ENCODE data around the gene NCOA4. TPM values are rescaled to one million over a fixed set of nuclear protein-coding genes. Genes with fewer than 3 reads are reported as not detected.
"Not testable (repeated sequence)": the region's sequence is repeated elsewhere in the genome, so short reads cannot be mapped to it uniquely, and the experiment has no call there.

NCOA4 gene
- total RNA-seq, 1 donor from 2014 or later = 151 TPM

GRCh38 chr10:46052057-46052790 lies 21.8 kb upstream of the NCOA4 start:
- no peak for DNase-seq (ENCODE audit: low spot score)

GRCh38 chr10:46050941-46051623 lies 20.7 kb upstream of the NCOA4 start:
- DNase-seq (ENCODE audit: low spot score) = no peak

- not testable (repeated sequence) for DNase-seq (ENCODE audit: low spot score)
These were observed 19.0 kb upstream of the NCOA4 start for GRCh38 chr10:46049497-46049831.

GRCh38 chr10:46048152-46048551 lies 17.7 kb upstream of the NCOA4 start:
- DNase-seq (ENCODE audit: low spot score) = no peak

- DNase-seq (ENCODE audit: low spot score) = no peak
These were observed 15.8 kb upstream of the NCOA4 start, which contains the start of gene MSMB for GRCh38 chr10:46046261-46046660. MSMB (minus strand) TSS chr10:46046269; CDS start chr10:46046237, 32 bp downstream.

GRCh38 chr10:46042527-46042926 lies 12.1 kb upstream of the NCOA4 start:
- DNase-seq (ENCODE audit: low spot score) = no peak

GRCh38 chr10:46040004-46040403 lies 9.6 kb upstream of the NCOA4 start:
- DNase-seq (ENCODE audit: low spot score) = no peak

- no peak for DNase-seq (ENCODE audit: low spot score)
These were observed 6.8 kb upstream of the NCOA4 start for GRCh38 chr10:46037107-46037825.

- no peak for DNase-seq (ENCODE audit: low spot score)
These were observed 5.8 kb upstream of the NCOA4 start for GRCh38 chr10:46035923-46036849.

GRCh38 chr10:46033602-46034011 lies 3.2 kb upstream of the NCOA4 start:
- DNase-seq (ENCODE audit: low spot score) = peak; percentile 68

- DNase-seq (ENCODE audit: low spot score) = no peak
These were observed 1.5 kb upstream of the NCOA4 start for GRCh38 chr10:46031648-46032532.

GRCh38 chr10:46029461-46030030 lies 877 bp downstream of the NCOA4 start:
- DNase-seq (ENCODE audit: low spot score) = no peak

GRCh38 chr10:46028584-46029460 lies 1.6 kb downstream of the NCOA4 start:
- no peak for DNase-seq (ENCODE audit: low spot score)

GRCh38 chr10:46026106-46026505 lies 4.3 kb downstream of the NCOA4 start:
- DNase-seq (ENCODE audit: low spot score) = no peak

GRCh38 chr10:46025406-46025805 lies 5.0 kb downstream of the NCOA4 start:
- no peak for DNase-seq (ENCODE audit: low spot score)

GRCh38 chr10:46024948-46025347 lies 5.5 kb downstream of the NCOA4 start:
- DNase-seq (ENCODE audit: low spot score) = no peak

- peak; percentile 88 for DNase-seq (ENCODE audit: low spot score)
These were observed 7.3 kb downstream of the NCOA4 start for GRCh38 chr10:46022978-46023702.

GRCh38 chr10:46020344-46020657 lies 10.1 kb downstream of the NCOA4 start:
- DNase-seq (ENCODE audit: low spot score) = no peak
